Measurements from ENCODE around the gene PAX3. TPM values are rescaled to one million over a fixed set of nuclear protein-coding genes. Genes with fewer than 3 reads are reported as not detected.

The PAX3 gene
- total RNA-seq, 2 donors from 2014 or later = not detected

- TF ChIP-seq POLR2A (IDR thresholded peaks at IDR 0.05) (no peak), CTCF (IDR thresholded peaks at IDR 0.05) (no peak)
- DNase-seq (no peak), ATAC-seq (no peak)
- 52 to 58% methylated on average over 4 of the region's 4 CpGs for WGBS, 2 donors
- H3K4me1 ChIP-seq = no peaks in the 10 kb centered on the region
- no peaks in the 10 kb centered on the region for H3K27me3 ChIP-seq
- H3K27ac ChIP-seq = no peak overlapping the region
- no peaks in the 10 kb centered on the region for H3K9me3 ChIP-seq
- no peaks in the 10 kb centered on the region for H3K36me3 ChIP-seq (replicated peaks in 1 of 2; ENCODE audit: insufficient read depth in 1 of 2, low read depth in 2 of 2)
- no peak overlapping the region for H3K4me3 ChIP-seq
- intact Hi-C loops (cut with DNase I) = no loop called here
These were observed 120.3 kb downstream of the PAX3 start for GRCh38 chr2:222178450-222178849.

- Histone ChIP-seq H3K36me3 (replicated peaks in 1 of 2; ENCODE audit: insufficient read depth in 1 of 2, low read depth in 2 of 2) (no peaks in the 10 kb centered on the region), H3K4me1 (no peaks in the 10 kb centered on the region), H3K9me3 (no peaks in the 10 kb centered on the region), H3K27ac (no peak overlapping the region), H3K27me3 (no peaks in the 10 kb centered on the region), H3K4me3 (no peak overlapping the region)
- DNase-seq (no peak), ATAC-seq (no peak)
- intact Hi-C loops (cut with DNase I) = no loop called here
- no peak for TF ChIP-seq CTCF (IDR thresholded peaks at IDR 0.05)
- no peak for TF ChIP-seq POLR2A (IDR thresholded peaks at IDR 0.05)
- WGBS, 2 donors = 6 to 15% methylated on average over 3 of the region's 3 CpGs
These were observed 121.9 kb downstream of the PAX3 start for GRCh38 chr2:222176890-222177289.

- H3K4me1 ChIP-seq = no peaks in the 10 kb centered on the region
- intact Hi-C loops (cut with DNase I) = no loop called here
- DNase-seq (no peak), ATAC-seq (no peak)
- 6 to 13% methylated on average over 3 of the region's 3 CpGs for WGBS, 2 donors
- no peak overlapping the region for H3K4me3 ChIP-seq
- TF ChIP-seq CTCF (IDR thresholded peaks at IDR 0.05) = no peak
- no peak for TF ChIP-seq POLR2A (IDR thresholded peaks at IDR 0.05)
- H3K9me3 ChIP-seq = no peaks in the 10 kb centered on the region
- no peaks in the 10 kb centered on the region for H3K36me3 ChIP-seq (replicated peaks in 1 of 2; ENCODE audit: insufficient read depth in 1 of 2, low read depth in 2 of 2)
- H3K27me3 ChIP-seq = no peaks in the 10 kb centered on the region
- H3K27ac ChIP-seq = no peak overlapping the region
These were observed 124.3 kb downstream of the PAX3 start for GRCh38 chr2:222174450-222174849.

- TF ChIP-seq CTCF (IDR thresholded peaks at IDR 0.05) = no peak
- no peaks in the 10 kb centered on the region for H3K4me1 ChIP-seq
- 42 to 46% methylated on average over 4 of the region's 4 CpGs for WGBS, 2 donors
- no peak for ATAC-seq
- no peaks in the 10 kb centered on the region for H3K9me3 ChIP-seq
- no peak overlapping the region for H3K4me3 ChIP-seq
- intact Hi-C loops (cut with DNase I) = no loop called here
- H3K27ac ChIP-seq = no peak overlapping the region
- H3K27me3 ChIP-seq = no peaks in the 10 kb centered on the region
- no peak for DNase-seq
- H3K36me3 ChIP-seq (replicated peaks in 1 of 2; ENCODE audit: insufficient read depth in 1 of 2, low read depth in 2 of 2) = no peaks in the 10 kb centered on the region
These were observed 129.5 kb downstream of the PAX3 start for GRCh38 chr2:222169346-222169745.

GRCh38 chr2:222167762-222168161, 131.0 kb downstream of the PAX3 start:
- Histone ChIP-seq H3K27ac (no peak overlapping the region), H3K4me1 (no peaks in the 10 kb centered on the region), H3K9me3 (no peaks in the 10 kb centered on the region), H3K36me3 (replicated peaks in 1 of 2; ENCODE audit: insufficient read depth in 1 of 2, low read depth in 2 of 2) (no peaks in the 10 kb centered on the region), H3K27me3 (no peaks in the 10 kb centered on the region), H3K4me3 (no peak overlapping the region)
- ATAC-seq (no peak), DNase-seq (no peak)
- intact Hi-C loops (cut with DNase I) = no loop called here
- TF ChIP-seq CTCF (IDR thresholded peaks at IDR 0.05) (no peak), POLR2A (IDR thresholded peaks at IDR 0.05) (no peak)
- 42 to 52% methylated on average over 8 of the region's 8 CpGs for WGBS, 2 donors

Measured in body of pancreas (tissue), 4 donors.